Right lobe of liver (tissue), 4 donors: ENCODE data around the gene COLEC11.

ENCODE experiments used
- CTCF ChIP-seq, 4 donors: fragments of 200-600 bp in 3 of 4; fragments of 450-650 bp in 1 of 4; IDR thresholded peaks; one replicate each; pipeline versions ENCODE4 v1.5.1 to v1.8.0; 2016 to 2022; ENCODE audit warnings: antibody characterized with exemption in 4 of 4, mild to moderate bottlenecking in 2 of 4
- POLR2A ChIP-seq: fragments of 450-650 bp; IDR thresholded peaks from one replicate; pipeline ENCODE4 v1.6.1; 2017; ENCODE audit warnings: antibody characterized with exemption, mild to moderate bottlenecking
- donor health status: DM: no; HTN: no; CAD: no.
- donor health status: DM: no; HTN: no; CAD: no.
- donor health status: DM: no; HTN: yes; CAD: no.

GRCh38 chr2:3644891-3645605 lies 50.1 kb downstream of the COLEC11 start:
- no peak for TF ChIP-seq CTCF (IDR thresholded peaks at IDR 0.05)
- no peak for TF ChIP-seq POLR2A
